ENCODE data around the gene ANKRD50. TPM values are rescaled to one million over a fixed set of nuclear protein-coding genes. Genes with fewer than 3 reads are reported as not detected.

Gene ANKRD50, protein sequence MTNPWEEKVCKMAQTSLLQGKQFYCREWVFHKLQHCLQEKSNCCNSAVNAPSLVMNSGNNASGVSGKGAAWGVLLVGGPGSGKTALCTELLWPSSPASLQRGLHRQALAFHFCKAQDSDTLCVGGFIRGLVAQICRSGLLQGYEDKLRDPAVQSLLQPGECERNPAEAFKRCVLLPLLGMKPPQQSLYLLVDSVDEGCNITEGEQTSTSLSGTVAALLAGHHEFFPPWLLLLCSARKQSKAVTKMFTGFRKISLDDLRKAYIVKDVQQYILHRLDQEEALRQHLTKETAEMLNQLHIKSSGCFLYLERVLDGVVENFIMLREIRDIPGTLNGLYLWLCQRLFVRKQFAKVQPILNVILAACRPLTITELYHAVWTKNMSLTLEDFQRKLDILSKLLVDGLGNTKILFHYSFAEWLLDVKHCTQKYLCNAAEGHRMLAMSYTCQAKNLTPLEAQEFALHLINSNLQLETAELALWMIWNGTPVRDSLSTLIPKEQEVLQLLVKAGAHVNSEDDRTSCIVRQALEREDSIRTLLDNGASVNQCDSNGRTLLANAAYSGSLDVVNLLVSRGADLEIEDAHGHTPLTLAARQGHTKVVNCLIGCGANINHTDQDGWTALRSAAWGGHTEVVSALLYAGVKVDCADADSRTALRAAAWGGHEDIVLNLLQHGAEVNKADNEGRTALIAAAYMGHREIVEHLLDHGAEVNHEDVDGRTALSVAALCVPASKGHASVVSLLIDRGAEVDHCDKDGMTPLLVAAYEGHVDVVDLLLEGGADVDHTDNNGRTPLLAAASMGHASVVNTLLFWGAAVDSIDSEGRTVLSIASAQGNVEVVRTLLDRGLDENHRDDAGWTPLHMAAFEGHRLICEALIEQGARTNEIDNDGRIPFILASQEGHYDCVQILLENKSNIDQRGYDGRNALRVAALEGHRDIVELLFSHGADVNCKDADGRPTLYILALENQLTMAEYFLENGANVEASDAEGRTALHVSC (N-terminal part only)
- total RNA-seq = 7.1 and 11.3 TPM in 2 replicates

GRCh38 chr4:124712372-124713184 lies at the start of gene ANKRD50:
Gene ANKRD50, minus strand, starts transcription at chr4:124712732. Its CDS starts 2,221 bp downstream, at chr4:124710511.

